Measurements from ENCODE around the gene ABCB6. TPM values are rescaled to one million over a fixed set of nuclear protein-coding genes. Genes with fewer than 3 reads are reported as not detected.

The ABCB6 gene
- total and polyA plus RNA-seq, 10 of the 15 experiments (the other 5 are each of a cell fraction or from before 2014, with no cell fraction given) = 2.3 to 22.1 (median 13.8) TPM

GRCh38 chr2:219206328-219207133 lies 12.2 kb downstream of the ABCB6 start, which contains the start of gene ZFAND2B (continued):
- TF ChIP-seq, protein P1, sequence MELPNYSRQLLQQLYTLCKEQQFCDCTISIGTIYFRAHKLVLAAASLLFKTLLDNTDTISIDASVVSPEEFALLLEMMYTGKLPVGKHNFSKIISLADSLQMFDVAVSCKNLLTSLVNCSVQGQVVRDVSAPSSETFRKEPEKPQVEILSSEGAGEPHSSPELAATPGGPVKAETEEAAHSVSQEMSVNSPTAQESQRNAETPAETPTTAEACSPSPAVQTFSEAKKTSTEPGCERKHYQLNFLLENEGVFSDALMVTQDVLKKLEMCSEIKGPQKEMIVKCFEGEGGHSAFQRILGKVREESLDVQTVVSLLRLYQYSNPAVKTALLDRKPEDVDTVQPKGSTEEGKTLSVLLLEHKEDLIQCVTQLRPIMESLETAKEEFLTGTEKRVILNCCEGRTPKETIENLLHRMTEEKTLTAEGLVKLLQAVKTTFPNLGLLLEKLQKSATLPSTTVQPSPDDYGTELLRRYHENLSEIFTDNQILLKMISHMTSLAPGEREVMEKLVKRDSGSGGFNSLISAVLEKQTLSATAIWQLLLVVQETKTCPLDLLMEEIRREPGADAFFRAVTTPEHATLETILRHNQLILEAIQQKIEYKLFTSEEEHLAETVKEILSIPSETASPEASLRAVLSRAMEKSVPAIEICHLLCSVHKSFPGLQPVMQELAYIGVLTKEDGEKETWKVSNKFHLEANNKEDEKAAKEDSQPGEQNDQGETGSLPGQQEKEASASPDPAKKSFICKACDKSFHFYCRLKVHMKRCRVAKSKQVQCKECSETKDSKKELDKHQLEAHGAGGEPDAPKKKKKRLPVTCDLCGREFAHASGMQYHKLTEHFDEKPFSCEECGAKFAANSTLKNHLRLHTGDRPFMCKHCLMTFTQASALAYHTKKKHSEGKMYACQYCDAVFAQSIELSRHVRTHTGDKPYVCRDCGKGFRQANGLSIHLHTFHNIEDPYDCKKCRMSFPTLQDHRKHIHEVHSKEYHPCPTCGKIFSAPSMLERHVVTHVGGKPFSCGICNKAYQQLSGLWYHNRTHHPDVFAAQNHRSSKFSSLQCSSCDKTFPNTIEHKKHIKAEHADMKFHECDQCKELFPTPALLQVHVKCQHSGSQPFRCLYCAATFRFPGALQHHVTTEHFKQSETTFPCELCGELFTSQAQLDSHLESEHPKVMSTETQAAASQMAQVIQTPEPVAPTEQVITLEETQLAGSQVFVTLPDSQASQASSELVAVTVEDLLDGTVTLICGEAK (IDR thresholded peaks at IDR 0.05; ENCODE audit: borderline replicate concordance) = peak; percentile 29; the same call in 1 of the 2 replicates
- TF ChIP-seq POLR2AphosphoS5 (IDR thresholded peaks at IDR 0.05; ENCODE audit: low read length) (peak; percentile 97), BMI1 (IDR thresholded peaks at IDR 0.05; ENCODE audit: borderline replicate concordance) (no peak), SMAD5 (IDR thresholded peaks at IDR 0.05; ENCODE audit: low read depth) (peak; percentile 92; the same call in 1 of the 2 replicates), SREBF2 (IDR thresholded peaks at IDR 0.05; ENCODE audit: low read length) (no peak), TARDBP (IDR thresholded peaks at IDR 0.05; ENCODE audit: borderline replicate concordance) (no peak), STAT1 (conservative IDR thresholded peaks at IDR 0.05) (no peak), ZSCAN29 (IDR thresholded peaks at IDR 0.05) (no peak), ASH2L (IDR thresholded peaks at IDR 0.05; ENCODE audit: borderline replicate concordance, low read depth) (no peak), BCL3 (IDR thresholded peaks at IDR 0.05; ENCODE audit: borderline replicate concordance, insufficient read depth, low read depth, low read length, poor library complexity, severe bottlenecking) (no peak), ZNF207 (IDR thresholded peaks at IDR 0.05; ENCODE audit: borderline replicate concordance) (no peak), SUPT20H (IDR thresholded peaks at IDR 0.05; ENCODE audit: borderline replicate concordance, control insufficient read depth, low read depth, low read length) (no peak), SPI1 (IDR thresholded peaks at IDR 0.05; ENCODE audit: borderline replicate concordance, insufficient read depth, low read depth, low read length) (0 out of 2 replicates have a peak, but pooled peaks have one; percentile 1), SIN3A (IDR thresholded peaks at IDR 0.05; ENCODE audit: low read depth, low read length) (peak; percentile 40; the same call in 1 of the 2 replicates), FOXK2 (IDR thresholded peaks at IDR 0.05) (peak; percentile 45; the same call in 1 of the 2 replicates), RAD21 (IDR thresholded peaks at IDR 0.05; ENCODE audit: insufficient read depth, low read depth, low read length) (no peak)
- TF ChIP-seq, protein P2, sequence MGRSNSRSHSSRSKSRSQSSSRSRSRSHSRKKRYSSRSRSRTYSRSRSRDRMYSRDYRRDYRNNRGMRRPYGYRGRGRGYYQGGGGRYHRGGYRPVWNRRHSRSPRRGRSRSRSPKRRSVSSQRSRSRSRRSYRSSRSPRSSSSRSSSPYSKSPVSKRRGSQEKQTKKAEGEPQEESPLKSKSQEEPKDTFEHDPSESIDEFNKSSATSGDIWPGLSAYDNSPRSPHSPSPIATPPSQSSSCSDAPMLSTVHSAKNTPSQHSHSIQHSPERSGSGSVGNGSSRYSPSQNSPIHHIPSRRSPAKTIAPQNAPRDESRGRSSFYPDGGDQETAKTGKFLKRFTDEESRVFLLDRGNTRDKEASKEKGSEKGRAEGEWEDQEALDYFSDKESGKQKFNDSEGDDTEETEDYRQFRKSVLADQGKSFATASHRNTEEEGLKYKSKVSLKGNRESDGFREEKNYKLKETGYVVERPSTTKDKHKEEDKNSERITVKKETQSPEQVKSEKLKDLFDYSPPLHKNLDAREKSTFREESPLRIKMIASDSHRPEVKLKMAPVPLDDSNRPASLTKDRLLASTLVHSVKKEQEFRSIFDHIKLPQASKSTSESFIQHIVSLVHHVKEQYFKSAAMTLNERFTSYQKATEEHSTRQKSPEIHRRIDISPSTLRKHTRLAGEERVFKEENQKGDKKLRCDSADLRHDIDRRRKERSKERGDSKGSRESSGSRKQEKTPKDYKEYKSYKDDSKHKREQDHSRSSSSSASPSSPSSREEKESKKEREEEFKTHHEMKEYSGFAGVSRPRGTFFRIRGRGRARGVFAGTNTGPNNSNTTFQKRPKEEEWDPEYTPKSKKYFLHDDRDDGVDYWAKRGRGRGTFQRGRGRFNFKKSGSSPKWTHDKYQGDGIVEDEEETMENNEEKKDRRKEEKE (IDR thresholded peaks at IDR 0.05) = no peak
- TF ChIP-seq, protein P3, sequence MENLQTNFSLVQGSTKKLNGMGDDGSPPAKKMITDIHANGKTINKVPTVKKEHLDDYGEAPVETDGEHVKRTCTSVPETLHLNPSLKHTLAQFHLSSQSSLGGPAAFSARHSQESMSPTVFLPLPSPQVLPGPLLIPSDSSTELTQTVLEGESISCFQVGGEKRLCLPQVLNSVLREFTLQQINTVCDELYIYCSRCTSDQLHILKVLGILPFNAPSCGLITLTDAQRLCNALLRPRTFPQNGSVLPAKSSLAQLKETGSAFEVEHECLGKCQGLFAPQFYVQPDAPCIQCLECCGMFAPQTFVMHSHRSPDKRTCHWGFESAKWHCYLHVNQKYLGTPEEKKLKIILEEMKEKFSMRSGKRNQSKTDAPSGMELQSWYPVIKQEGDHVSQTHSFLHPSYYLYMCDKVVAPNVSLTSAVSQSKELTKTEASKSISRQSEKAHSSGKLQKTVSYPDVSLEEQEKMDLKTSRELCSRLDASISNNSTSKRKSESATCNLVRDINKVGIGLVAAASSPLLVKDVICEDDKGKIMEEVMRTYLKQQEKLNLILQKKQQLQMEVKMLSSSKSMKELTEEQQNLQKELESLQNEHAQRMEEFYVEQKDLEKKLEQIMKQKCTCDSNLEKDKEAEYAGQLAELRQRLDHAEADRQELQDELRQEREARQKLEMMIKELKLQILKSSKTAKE (IDR thresholded peaks at IDR 0.05; ENCODE audit: low read depth, poor library complexity, severe bottlenecking) = peak; percentile 45

Measured in GM12878 (cell line).